Lower leg skin (tissue), 3 donors: Measurements from ENCODE around the gene TAF7L.

ENCODE experiments used
- CTCF ChIP-seq, 3 donors: fragments of 450-650 bp; IDR thresholded peaks; one replicate each; pipeline ENCODE4 v1.5.1; 2016; ENCODE audit warnings: antibody characterized with exemption in 3 of 3, mild to moderate bottlenecking in 3 of 3, moderate library complexity in 2 of 3
- POLR2A ChIP-seq, 2 donors: fragments of 450-650 bp; IDR thresholded peaks; one replicate each; pipeline ENCODE4 v1.6.1; 2016 to 2017; ENCODE audit warnings: antibody characterized with exemption in 2 of 2, mild to moderate bottlenecking in 1 of 2, moderate library complexity in 1 of 2

DNA sequence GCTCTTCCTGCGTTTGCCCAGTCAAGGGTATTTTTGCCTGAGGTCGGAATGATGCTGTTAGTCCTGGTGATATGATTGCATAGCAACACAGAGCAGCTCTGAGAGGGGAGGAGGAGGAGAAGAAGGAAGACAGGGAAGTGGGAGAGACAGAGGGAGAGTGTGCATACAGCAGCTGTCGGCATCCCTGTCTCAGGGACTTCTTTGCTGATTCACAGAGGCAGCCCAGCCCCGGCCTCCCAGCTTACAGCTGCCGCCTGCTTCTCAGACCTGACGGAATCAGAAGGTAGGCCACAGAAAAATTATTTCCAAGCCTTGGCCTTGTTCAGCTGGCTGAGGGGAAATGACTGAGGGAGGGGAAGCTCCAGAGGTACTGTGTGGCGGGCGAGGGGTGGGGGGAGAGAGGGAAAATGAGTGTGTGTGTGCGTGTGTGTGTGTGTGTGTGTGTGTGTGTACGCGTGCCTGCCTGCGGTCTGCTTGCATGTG, 71.2 kb downstream of the TAF7L start:
- TF ChIP-seq CTCF (IDR thresholded peaks at IDR 0.05) = no peak
- TF ChIP-seq POLR2A (IDR thresholded peaks at IDR 0.05) = no peak
